ENCODE data around the gene TNIK.

The TNIK gene

GRCh38 chr3:171057072-171057471, 403.1 kb downstream of the TNIK start:
- DNase-seq, result no peak

GRCh38 chr3:171056528-171056927, 403.7 kb downstream of the TNIK start:
- DNase-seq, result no peak

- no peak for DNase-seq
These were observed 404.6 kb downstream of the TNIK start for GRCh38 chr3:171055336-171056178.

GRCh38 chr3:171054921-171055320, 405.3 kb downstream of the TNIK start:
- no peak for DNase-seq

GRCh38 chr3:171054231-171054630, 406.0 kb downstream of the TNIK start:
- DNase-seq, result no peak

- DNase-seq, result no peak
These were observed 410.3 kb downstream of the TNIK start for GRCh38 chr3:171049861-171050444.

- DNase-seq, result no peak
These were observed 413.4 kb downstream of the TNIK start for GRCh38 chr3:171046760-171047159.

GRCh38 chr3:171044835-171045793, 415.1 kb downstream of the TNIK start:
- no peak for DNase-seq

GRCh38 chr3:171044384-171044783, 415.8 kb downstream of the TNIK start:
- no peak for DNase-seq

- DNase-seq, result no peak
These were observed 420.5 kb downstream of the TNIK start for GRCh38 chr3:171039674-171040073.

GRCh38 chr3:171038342-171038741, 421.9 kb downstream of the TNIK start:
- DNase-seq, result no peak

GRCh38 chr3:171028779-171029232, 431.4 kb downstream of the TNIK start:
- no peak for DNase-seq

GRCh38 chr3:171028025-171028778, 432.0 kb downstream of the TNIK start:
- no peak for DNase-seq

- DNase-seq, result no peak
These were observed 433.5 kb downstream of the TNIK start, which contains the start of gene SLC2A2 for GRCh38 chr3:171026597-171027293. SLC2A2 (minus strand) TSS chr3:171026720; CDS start chr3:171026670, 50 bp downstream.

- DNase-seq, result no peak
These were observed 436.6 kb downstream of the TNIK start for GRCh38 chr3:171023566-171023965.

- no peak for DNase-seq
These were observed 438.8 kb downstream of the TNIK start for GRCh38 chr3:171021377-171021776.

GRCh38 chr3:171018156-171018935, 441.9 kb downstream of the TNIK start:
- DNase-seq, result no peak

- DNase-seq, result no peak
These were observed 446.1 kb downstream of the TNIK start for GRCh38 chr3:171013822-171014748.

GRCh38 chr3:171011873-171012336, 448.3 kb downstream of the TNIK start:
- DNase-seq, result no peak

All from SIG-M5 (cell line).